Rectal smooth muscle tissue (tissue), 1 donor: ENCODE data around the gene FAM171A1.

ENCODE experiments used
- H3K27ac ChIP-seq: one replicate; pipeline ENCODE4 v1.7.0; 2013; ENCODE audit warnings: low read depth, low read length, inconsistent platforms
- H3K27me3 ChIP-seq: one replicate; pipeline ENCODE4 v1.7.0; 2013; ENCODE audit warnings: low read length; ENCODE audit not compliant: control insufficient read depth, insufficient read depth
- H3K36me3 ChIP-seq: one replicate; pipeline ENCODE4 v1.7.0; 2013; ENCODE audit warnings: low read length; ENCODE audit not compliant: control insufficient read depth, insufficient read depth
- H3K4me1 ChIP-seq: one replicate; pipeline ENCODE4 v1.7.0; 2013; ENCODE audit warnings: low read length; ENCODE audit not compliant: control insufficient read depth, insufficient read depth
- H3K4me3 ChIP-seq: one replicate; pipeline ENCODE4 v1.7.0; 2013; ENCODE audit warnings: low read length
- H3K9ac ChIP-seq: one replicate; pipeline ENCODE4 v1.7.0; 2013; ENCODE audit warnings: low read length

Gene FAM171A1

GRCh38 chr10:15258255-15258654 lies 112.8 kb downstream of the FAM171A1 start:
- Histone ChIP-seq H3K27ac (no peak overlapping the region), H3K36me3 (no peaks in the 10 kb centered on the region), H3K4me3 (no peak overlapping the region), H3K27me3 (no peaks in the 10 kb centered on the region), H3K9ac (no peak overlapping the region), H3K4me1 (no peaks in the 10 kb centered on the region)

- no peaks in the 10 kb centered on the region for H3K27me3 ChIP-seq
- H3K4me1 ChIP-seq, result no peaks in the 10 kb centered on the region
- H3K27ac ChIP-seq, result no peak overlapping the region
- no peak overlapping the region for H3K9ac ChIP-seq
- H3K36me3 ChIP-seq, result no peaks in the 10 kb centered on the region
- no peak overlapping the region for H3K4me3 ChIP-seq
These were observed 115.1 kb downstream of the FAM171A1 start for GRCh38 chr10:15255961-15256360.

DNA sequence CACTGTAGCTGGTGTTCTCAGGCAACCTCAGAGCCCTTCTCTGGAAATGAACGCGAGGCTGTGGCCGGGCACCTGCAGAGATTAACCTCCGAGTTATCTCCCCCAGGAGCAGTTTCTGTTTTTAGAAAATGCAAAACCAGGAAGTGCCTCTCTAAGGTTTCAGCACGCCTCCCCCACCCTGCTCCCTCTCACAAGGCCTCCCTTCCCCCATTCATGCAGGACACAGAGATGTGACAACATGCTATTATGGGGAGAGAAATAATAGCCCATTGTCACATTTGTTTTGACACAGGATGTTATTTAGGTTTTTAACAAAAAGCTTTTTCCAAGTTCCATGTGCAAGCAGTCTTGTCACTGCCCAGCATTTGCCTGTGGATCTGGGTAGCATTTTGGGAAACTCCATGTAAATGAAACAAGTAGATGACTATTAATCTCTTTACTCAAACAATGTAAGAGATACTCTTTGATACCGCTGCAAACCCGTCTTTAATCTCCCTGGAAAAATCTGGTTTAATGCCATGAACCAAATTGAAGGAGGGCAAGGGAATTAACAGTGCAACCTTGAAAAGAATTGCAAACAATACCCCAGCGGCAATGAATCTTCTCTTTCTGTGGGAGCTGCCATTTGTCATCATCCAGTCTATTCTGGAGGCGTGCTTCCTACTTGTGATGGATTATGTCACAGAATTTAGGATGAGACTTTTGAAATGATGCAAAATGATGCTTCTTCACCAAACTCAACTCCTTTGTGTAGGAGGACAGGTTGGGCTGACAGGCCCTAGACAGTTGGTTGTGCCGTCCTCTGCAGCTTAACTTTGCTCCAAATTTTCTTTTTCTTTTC lies 116.1 kb downstream of the FAM171A1 start:
- Histone ChIP-seq H3K4me3 (no peak overlapping the region), H3K36me3 (no peaks in the 10 kb centered on the region), H3K9ac (no peak overlapping the region), H3K27me3 (no peaks in the 10 kb centered on the region), H3K27ac (no peak overlapping the region), H3K4me1 (no peaks in the 10 kb centered on the region)

GRCh38 chr10:15253951-15254807 lies 116.9 kb downstream of the FAM171A1 start:
- Histone ChIP-seq H3K9ac (no peak overlapping the region), H3K36me3 (no peaks in the 10 kb centered on the region), H3K27me3 (no peaks in the 10 kb centered on the region), H3K4me3 (no peak overlapping the region), H3K27ac (no peak overlapping the region), H3K4me1 (no peaks in the 10 kb centered on the region)

- Histone ChIP-seq H3K27ac (no peak overlapping the region), H3K4me1 (no peaks in the 10 kb centered on the region), H3K4me3 (no peak overlapping the region), H3K36me3 (no peaks in the 10 kb centered on the region), H3K27me3 (no peaks in the 10 kb centered on the region), H3K9ac (no peak overlapping the region)
These were observed 118.7 kb downstream of the FAM171A1 start for GRCh38 chr10:15252396-15252795.

GRCh38 chr10:15251791-15252380 lies 119.2 kb downstream of the FAM171A1 start:
- H3K9ac ChIP-seq, result no peak overlapping the region
- no peaks in the 10 kb centered on the region for H3K36me3 ChIP-seq
- no peak overlapping the region for H3K4me3 ChIP-seq
- no peaks in the 10 kb centered on the region for H3K4me1 ChIP-seq
- H3K27ac ChIP-seq, result no peak overlapping the region
- H3K27me3 ChIP-seq, result no peaks in the 10 kb centered on the region

GRCh38 chr10:15245530-15245929 lies 125.6 kb downstream of the FAM171A1 start:
- Histone ChIP-seq H3K27ac (no peak overlapping the region), H3K27me3 (no peaks in the 10 kb centered on the region), H3K4me1 (no peaks in the 10 kb centered on the region), H3K9ac (no peak overlapping the region), H3K4me3 (no peak overlapping the region), H3K36me3 (no peaks in the 10 kb centered on the region)

- H3K9ac ChIP-seq, result no peak overlapping the region
- H3K4me1 ChIP-seq, result no peaks in the 10 kb centered on the region
- H3K4me3 ChIP-seq, result no peak overlapping the region
- no peak overlapping the region for H3K27ac ChIP-seq
- no peaks in the 10 kb centered on the region for H3K36me3 ChIP-seq
- H3K27me3 ChIP-seq, result no peaks in the 10 kb centered on the region
These were observed 126.4 kb downstream of the FAM171A1 start for GRCh38 chr10:15244635-15245197.

- Histone ChIP-seq H3K4me1 (peaks cover 5% of the 10 kb centered on the region), H3K4me3 (no peak overlapping the region), H3K27me3 (no peaks in the 10 kb centered on the region), H3K36me3 (no peaks in the 10 kb centered on the region), H3K27ac (no peak overlapping the region), H3K9ac (no peak overlapping the region)
These were observed 128.7 kb downstream of the FAM171A1 start for GRCh38 chr10:15242261-15242840.

GRCh38 chr10:15241306-15241705 lies 129.8 kb downstream of the FAM171A1 start:
- Histone ChIP-seq H3K9ac (no peak overlapping the region), H3K4me1 (peaks cover 9% of the 10 kb centered on the region), H3K27ac (no peak overlapping the region), H3K27me3 (no peaks in the 10 kb centered on the region), H3K4me3 (no peak overlapping the region), H3K36me3 (no peaks in the 10 kb centered on the region)

DNA sequence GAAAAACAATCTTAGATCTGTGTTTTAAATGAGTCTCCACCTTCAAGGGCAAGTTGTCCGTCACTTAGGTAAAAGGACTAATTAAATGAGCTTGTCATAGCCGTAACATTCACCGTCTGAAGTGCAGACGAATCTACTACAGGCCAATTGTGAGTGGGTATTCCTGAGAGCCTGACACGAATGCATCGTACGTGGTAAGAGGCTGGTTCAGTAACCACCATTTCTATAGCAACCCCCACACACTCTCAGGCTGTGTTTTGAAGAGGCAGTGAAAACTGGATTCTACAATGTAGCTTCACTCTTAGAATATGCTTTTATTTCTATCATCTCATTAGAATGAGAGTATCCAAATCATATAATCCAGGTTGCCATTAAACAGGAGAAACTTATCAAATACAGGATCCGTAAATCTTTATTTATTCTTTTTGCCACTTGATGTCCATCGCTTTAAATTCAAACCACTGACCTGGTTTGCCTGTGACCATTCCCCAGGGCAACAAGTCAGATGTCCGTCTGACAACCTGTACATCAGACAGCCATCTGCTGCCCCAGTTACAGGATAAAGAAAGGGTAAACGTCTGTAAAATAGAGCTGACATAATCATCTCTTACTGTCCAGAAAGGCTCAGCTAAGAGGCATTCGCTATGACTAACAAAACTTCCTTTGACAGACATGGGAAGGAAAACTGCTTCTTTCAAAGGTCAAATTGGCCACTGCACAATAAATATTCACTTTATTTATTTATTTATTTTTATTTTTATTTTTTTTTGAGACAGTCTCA lies 132.3 kb downstream of the FAM171A1 start:
- Histone ChIP-seq H3K27ac (no peak overlapping the region), H3K36me3 (no peaks in the 10 kb centered on the region), H3K9ac (no peak overlapping the region), H3K27me3 (no peaks in the 10 kb centered on the region), H3K4me3 (no peak overlapping the region), H3K4me1 (peaks cover 9% of the 10 kb centered on the region)
